HepG2 (cell line): ENCODE data around the gene MRPS5. TPM values are rescaled to one million over a fixed set of nuclear protein-coding genes. Genes with fewer than 3 reads are reported as not detected.

ENCODE experiments used
- AGO2 ChIP-seq: fragments of 200-400 bp; formaldehyde crosslinking; optimal IDR thresholded peaks from 2 replicates; pipeline ENCODE3; 2017; ENCODE audit warnings: mild to moderate bottlenecking, low read depth, low read length, moderate library complexity
- ARID2 ChIP-seq: sonication (generic); formaldehyde crosslinking; IDR thresholded peaks from 2 replicates; pipeline ENCODE4 v1.8.1; 2022; ENCODE audit warnings: mild to moderate bottlenecking, missing genetic modification reagents, borderline replicate concordance
- EEA1 ChIP-seq: sonication (generic); formaldehyde crosslinking; IDR thresholded peaks from 2 replicates; pipeline ENCODE4 v1.5.1; 2020; ENCODE audit warnings: mild to moderate bottlenecking, missing genetic modification reagents, borderline replicate concordance
- ELF3 ChIP-seq: IDR thresholded peaks from 2 replicates; pipeline ENCODE4 v1.6.1; 2016; ENCODE audit warnings: missing genetic modification reagents, missing compliant biosample characterization
- FOSL2 ChIP-seq: sonication (generic); formaldehyde crosslinking; IDR thresholded peaks from 2 replicates; pipeline ENCODE4 v1.4.0; 2020; ENCODE audit warnings: missing genetic modification reagents
- HOXA5 ChIP-seq: sonication (generic); formaldehyde crosslinking; IDR thresholded peaks from 2 replicates; pipeline ENCODE4 v1.4.0; 2020; ENCODE audit warnings: missing genetic modification reagents
- MYC ChIP-seq: sonication (generic); formaldehyde crosslinking; IDR thresholded peaks from 2 replicates; pipeline ENCODE4 v1.9.0; 2021; ENCODE audit warnings: missing genetic modification reagents, borderline replicate concordance
- SP140L ChIP-seq: sonication (generic); formaldehyde crosslinking; IDR thresholded peaks from 2 replicates; pipeline ENCODE4 v1.4.0; 2020; ENCODE audit warnings: missing genetic modification reagents, borderline replicate concordance
- SRSF1 ChIP-seq: fragments of 200-400 bp; formaldehyde crosslinking; optimal IDR thresholded peaks from 2 replicates; pipeline ENCODE3; 2017; ENCODE audit warnings: mild to moderate bottlenecking, low read depth, low read length, moderate library complexity
- ZFAT ChIP-seq: sonication (generic); formaldehyde crosslinking; conservative IDR thresholded peaks from 2 replicates; pipeline ENCODE4 v1.8.1; 2023; ENCODE audit warnings: missing genetic modification reagents, inconsistent platforms
- ZFP36 ChIP-seq: fragments of 150-350 bp; IDR thresholded peaks from 2 replicates; pipeline ENCODE4 v1.6.1; 2018; ENCODE audit warnings: borderline replicate concordance, low read length, low read depth; ENCODE audit not compliant: partially characterized antibody
- ZFX ChIP-seq: sonication (generic); formaldehyde crosslinking; IDR thresholded peaks from 2 replicates; pipeline ENCODE4 v1.4.0; 2020; ENCODE audit warnings: mild to moderate bottlenecking, low read depth, missing genetic modification reagents, moderate library complexity
- ZNF367 ChIP-seq: sonication (generic); formaldehyde crosslinking; IDR thresholded peaks from 2 replicates; pipeline ENCODE4 v1.4.0; 2020; ENCODE audit warnings: missing genetic modification reagents, borderline replicate concordance
- ZNF572 ChIP-seq: sonication (generic); formaldehyde crosslinking; IDR thresholded peaks from 2 replicates; pipeline ENCODE4 v1.5.1; 2020; ENCODE audit warnings: mild to moderate bottlenecking, missing genetic modification reagents
- ZNF879 ChIP-seq: sonication (generic); formaldehyde crosslinking; IDR thresholded peaks from 2 replicates; pipeline ENCODE4 v1.8.1; 2023; ENCODE audit warnings: missing genetic modification reagents
- polyA plus RNA-seq, 8 experiments: library from polyadenylated mRNA; depleted of rRNA in 3 of 8; stranded (reverse) in 7 of 8; unstranded in 1 of 8; fragments of >200 nt; fragmentation: Illumina TruSeq in 4 of 8; extraction: Trizol in 4 of 8; gene quantifications; 2 replicates each; pipeline versions ENCODE4 v1.2.1 to v1.2.3, GENCODE V29; 2011 to 2016; ENCODE audit warnings: low read depth in 4 of 8, missing spikeins in 1 of 8, mixed read lengths in 1 of 8; ENCODE audit not compliant: insufficient read depth in 1 of 8
- total RNA-seq, 5 experiments: library from RNA; depleted of rRNA; stranded (reverse); fragments of >200 nt; fragmentation: Illumina TruSeq; extraction: Trizol; gene quantifications; 2 replicates each; pipeline ENCODE4 v1.2.3, GENCODE V29; 2016; ENCODE audit warnings: low read depth in 1 of 5
- TF ChIP-seq, protein P1 (sequence below), 2 experiments: sonication (generic) in 1 of 2; formaldehyde crosslinking in 1 of 2; IDR thresholded peaks; 2 replicates each; pipeline versions ENCODE4 v1.4.0 to v1.6.1; 2018 to 2020; ENCODE audit warnings: missing genetic modification reagents in 2 of 2, borderline replicate concordance in 1 of 2, low read depth in 1 of 2, mild to moderate bottlenecking in 1 of 2, missing biosample characterization in 1 of 2
- TF ChIP-seq, protein P2 (sequence below): sonication (generic); formaldehyde crosslinking; IDR thresholded peaks from 2 replicates; pipeline ENCODE4 v1.5.0; 2020; ENCODE audit warnings: mild to moderate bottlenecking, missing genetic modification reagents
- TF ChIP-seq, protein P3 (sequence below), 2 experiments: IDR thresholded peaks; 2 replicates each; pipeline ENCODE4 v1.6.1; 2011 to 2012; ENCODE audit warnings: low read length in 2 of 2, borderline replicate concordance in 1 of 2, low read depth in 1 of 2, mild to moderate bottlenecking in 1 of 2, moderate library complexity in 1 of 2

Gene MRPS5
- total and polyA plus RNA-seq, 2 of the 13 experiments (the other 11 are each of a cell fraction or from before 2014, with no cell fraction given), result 98.8 to 134 TPM

DNA sequence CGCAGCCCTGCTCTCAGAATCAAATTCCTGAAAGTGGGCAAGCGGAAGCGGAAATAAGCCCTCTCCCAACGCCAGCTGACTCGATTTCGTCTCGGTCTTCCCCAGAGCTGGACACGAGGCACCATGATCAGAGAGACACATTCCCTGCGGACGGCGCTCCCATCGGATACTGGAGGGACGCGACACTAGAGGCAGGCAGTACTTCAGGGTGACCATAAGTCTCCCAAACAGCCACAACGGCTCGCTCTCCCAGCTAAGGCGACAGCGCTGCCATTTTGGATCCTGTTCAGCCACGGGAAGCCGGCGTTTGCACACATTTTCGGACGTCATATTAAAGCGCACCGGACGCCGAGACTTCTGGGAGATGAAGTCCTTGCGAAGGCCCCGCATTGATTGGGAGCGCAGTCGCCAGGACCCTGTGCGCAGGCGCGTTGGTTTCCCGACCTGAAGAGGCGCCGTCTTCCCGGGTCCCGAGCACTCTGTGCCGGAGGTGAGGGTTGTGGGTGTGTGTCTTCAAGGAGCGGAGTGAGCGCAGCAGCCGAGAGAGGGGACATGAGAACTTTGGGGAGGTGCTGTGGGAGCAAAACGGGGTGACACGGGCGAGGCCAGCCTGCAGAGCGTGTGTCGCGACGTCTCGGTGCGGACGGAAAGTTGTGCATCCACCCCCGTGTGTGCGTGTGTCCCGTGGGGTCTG is 43.9 kb upstream of the MRPS5 start, which contains the start of gene ZNF2 (continued):
- TF ChIP-seq, protein P1, sequence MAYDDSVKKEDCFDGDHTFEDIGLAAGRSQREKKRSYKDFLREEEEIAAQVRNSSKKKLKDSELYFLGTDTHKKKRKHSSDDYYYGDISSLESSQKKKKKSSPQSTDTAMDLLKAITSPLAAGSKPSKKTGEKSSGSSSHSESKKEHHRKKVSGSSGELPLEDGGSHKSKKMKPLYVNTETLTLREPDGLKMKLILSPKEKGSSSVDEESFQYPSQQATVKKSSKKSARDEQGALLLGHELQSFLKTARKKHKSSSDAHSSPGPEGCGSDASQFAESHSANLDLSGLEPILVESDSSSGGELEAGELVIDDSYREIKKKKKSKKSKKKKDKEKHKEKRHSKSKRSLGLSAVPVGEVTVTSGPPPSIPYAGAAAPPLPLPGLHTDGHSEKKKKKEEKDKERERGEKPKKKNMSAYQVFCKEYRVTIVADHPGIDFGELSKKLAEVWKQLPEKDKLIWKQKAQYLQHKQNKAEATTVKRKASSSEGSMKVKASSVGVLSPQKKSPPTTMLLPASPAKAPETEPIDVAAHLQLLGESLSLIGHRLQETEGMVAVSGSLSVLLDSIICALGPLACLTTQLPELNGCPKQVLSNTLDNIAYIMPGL (CRISPR knock-in tag; IDR thresholded peaks at IDR 0.05; ENCODE audit: borderline replicate concordance in 1 of 2, low read depth in 1 of 2), result peak; percentile 73 to 95
- TF ChIP-seq EEA1 (CRISPR knock-in tag) (peak; percentile 69; the same call in 1 of the 2 replicates), ZNF367 (CRISPR knock-in tag) (0 out of 2 replicates have a peak, but pooled peaks have one; percentile 11), ZNF879 (CRISPR knock-in tag) (no peak; the same call in 1 of the 2 replicates), ZFX (peak; percentile 89), ZNF572 (CRISPR knock-in tag) (peak; percentile 92), ZFP36 (no peak), ELF3 (CRISPR knock-in tag) (peak; percentile 96), MYC (CRISPR knock-in tag) (peak; percentile 95), ZFAT (CRISPR knock-in tag) (no peak), HOXA5 (peak; percentile 51; the same call in 1 of the 2 replicates), SP140L (CRISPR knock-in tag) (0 out of 2 replicates have a peak, but pooled peaks have one; percentile 25), ARID2 (CRISPR knock-in tag) (peak; percentile 95), SRSF1 (peak; percentile 68), FOSL2 (CRISPR knock-in tag) (peak; percentile 64), AGO2 (peak; percentile 53)
- TF ChIP-seq, protein P2, sequence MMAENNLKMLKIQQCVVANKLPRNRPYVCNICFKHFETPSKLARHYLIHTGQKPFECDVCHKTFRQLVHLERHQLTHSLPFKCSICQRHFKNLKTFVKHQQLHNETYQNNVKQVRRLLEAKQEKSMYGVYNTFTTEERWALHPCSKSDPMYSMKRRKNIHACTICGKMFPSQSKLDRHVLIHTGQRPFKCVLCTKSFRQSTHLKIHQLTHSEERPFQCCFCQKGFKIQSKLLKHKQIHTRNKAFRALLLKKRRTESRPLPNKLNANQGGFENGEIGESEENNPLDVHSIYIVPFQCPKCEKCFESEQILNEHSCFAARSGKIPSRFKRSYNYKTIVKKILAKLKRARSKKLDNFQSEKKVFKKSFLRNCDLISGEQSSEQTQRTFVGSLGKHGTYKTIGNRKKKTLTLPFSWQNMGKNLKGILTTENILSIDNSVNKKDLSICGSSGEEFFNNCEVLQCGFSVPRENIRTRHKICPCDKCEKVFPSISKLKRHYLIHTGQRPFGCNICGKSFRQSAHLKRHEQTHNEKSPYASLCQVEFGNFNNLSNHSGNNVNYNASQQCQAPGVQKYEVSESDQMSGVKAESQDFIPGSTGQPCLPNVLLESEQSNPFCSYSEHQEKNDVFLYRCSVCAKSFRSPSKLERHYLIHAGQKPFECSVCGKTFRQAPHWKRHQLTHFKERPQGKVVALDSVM (CRISPR knock-in tag), result no peak
- TF ChIP-seq, protein P3, sequence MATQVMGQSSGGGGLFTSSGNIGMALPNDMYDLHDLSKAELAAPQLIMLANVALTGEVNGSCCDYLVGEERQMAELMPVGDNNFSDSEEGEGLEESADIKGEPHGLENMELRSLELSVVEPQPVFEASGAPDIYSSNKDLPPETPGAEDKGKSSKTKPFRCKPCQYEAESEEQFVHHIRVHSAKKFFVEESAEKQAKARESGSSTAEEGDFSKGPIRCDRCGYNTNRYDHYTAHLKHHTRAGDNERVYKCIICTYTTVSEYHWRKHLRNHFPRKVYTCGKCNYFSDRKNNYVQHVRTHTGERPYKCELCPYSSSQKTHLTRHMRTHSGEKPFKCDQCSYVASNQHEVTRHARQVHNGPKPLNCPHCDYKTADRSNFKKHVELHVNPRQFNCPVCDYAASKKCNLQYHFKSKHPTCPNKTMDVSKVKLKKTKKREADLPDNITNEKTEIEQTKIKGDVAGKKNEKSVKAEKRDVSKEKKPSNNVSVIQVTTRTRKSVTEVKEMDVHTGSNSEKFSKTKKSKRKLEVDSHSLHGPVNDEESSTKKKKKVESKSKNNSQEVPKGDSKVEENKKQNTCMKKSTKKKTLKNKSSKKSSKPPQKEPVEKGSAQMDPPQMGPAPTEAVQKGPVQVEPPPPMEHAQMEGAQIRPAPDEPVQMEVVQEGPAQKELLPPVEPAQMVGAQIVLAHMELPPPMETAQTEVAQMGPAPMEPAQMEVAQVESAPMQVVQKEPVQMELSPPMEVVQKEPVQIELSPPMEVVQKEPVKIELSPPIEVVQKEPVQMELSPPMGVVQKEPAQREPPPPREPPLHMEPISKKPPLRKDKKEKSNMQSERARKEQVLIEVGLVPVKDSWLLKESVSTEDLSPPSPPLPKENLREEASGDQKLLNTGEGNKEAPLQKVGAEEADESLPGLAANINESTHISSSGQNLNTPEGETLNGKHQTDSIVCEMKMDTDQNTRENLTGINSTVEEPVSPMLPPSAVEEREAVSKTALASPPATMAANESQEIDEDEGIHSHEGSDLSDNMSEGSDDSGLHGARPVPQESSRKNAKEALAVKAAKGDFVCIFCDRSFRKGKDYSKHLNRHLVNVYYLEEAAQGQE (IDR thresholded peaks at IDR 0.05; ENCODE audit: borderline replicate concordance in 1 of 2, low read depth in 1 of 2, low read length in 2 of 2), result no peak
